Measurements from ENCODE around the gene OCLN.
"Not testable (repeated sequence)": the region's sequence is repeated elsewhere in the genome, so short reads cannot be mapped to it uniquely, and the experiment has no call there.

The OCLN gene

GRCh38 chr5:69491838-69492390 is 676 bp upstream of the OCLN start:
- DNase-seq = no peak

- no peak for DNase-seq
Observed at GRCh38 chr5:69492923-69493395, 369 bp downstream of the OCLN start.

GRCh38 chr5:69493396-69494133 is 975 bp downstream of the OCLN start:
- DNase-seq = no peak

- no peak for DNase-seq
Observed at GRCh38 chr5:69494452-69494851, 1.9 kb downstream of the OCLN start.

GRCh38 chr5:69497006-69497520 is 4.5 kb downstream of the OCLN start:
- no peak for DNase-seq

- no peak for DNase-seq
Observed at GRCh38 chr5:69498384-69498783, 5.8 kb downstream of the OCLN start.

GRCh38 chr5:69502367-69502766 is 9.8 kb downstream of the OCLN start:
- no peak for DNase-seq

GRCh38 chr5:69502767-69503488 is 10.3 kb downstream of the OCLN start:
- no peak for DNase-seq

- no peak for DNase-seq
Observed at GRCh38 chr5:69504036-69504435, 11.4 kb downstream of the OCLN start.

GRCh38 chr5:69505306-69505705 is 12.7 kb downstream of the OCLN start:
- DNase-seq = no peak

- no peak for DNase-seq
Observed at GRCh38 chr5:69509212-69509611, 16.6 kb downstream of the OCLN start.

- no peak for DNase-seq
Observed at GRCh38 chr5:69510694-69511093, 18.1 kb downstream of the OCLN start.

GRCh38 chr5:69512740-69513260 is 20.2 kb downstream of the OCLN start:
- DNase-seq = no peak

- not testable (repeated sequence) for DNase-seq
Observed at GRCh38 chr5:69515570-69515969, 23.0 kb downstream of the OCLN start.

GRCh38 chr5:69516769-69517168 is 24.2 kb downstream of the OCLN start:
- no peak for DNase-seq

GRCh38 chr5:69517763-69518212 is 25.2 kb downstream of the OCLN start:
- DNase-seq = no peak

GRCh38 chr5:69519285-69519684 is 26.7 kb downstream of the OCLN start:
- no peak for DNase-seq

GRCh38 chr5:69522035-69522434 is 29.4 kb downstream of the OCLN start:
- no peak for DNase-seq

GRCh38 chr5:69525490-69525889 is 32.9 kb downstream of the OCLN start:
- DNase-seq = no peak

- DNase-seq = no peak
Observed at GRCh38 chr5:69526660-69527059, 34.1 kb downstream of the OCLN start.

GRCh38 chr5:69527128-69527770 is 34.7 kb downstream of the OCLN start:
- DNase-seq = no peak

GRCh38 chr5:69528035-69528434 is 35.4 kb downstream of the OCLN start:
- DNase-seq = no peak

- no peak for DNase-seq
Observed at GRCh38 chr5:69528609-69529008, 36.0 kb downstream of the OCLN start.

Data from cortex of kidney (tissue), 1 donor.